B cell (primary cell): ENCODE results near the gene KNOP1. TPM values are rescaled to one million over a fixed set of nuclear protein-coding genes. Genes with fewer than 3 reads are reported as not detected.

Source experiments
- ATAC-seq: fragments of 200-7000 bp; cut with Tn5 transposase; one replicate; pipeline ENCODE4 v1.10.0; 2021; ENCODE audit warnings: low read depth, mild to moderate bottlenecking, moderate number of reproducible peaks, moderate library complexity
- CTCF ChIA-PET: fragments of 350-600 bp; sonication (Branson Sonifier 250); formaldehyde crosslinking; loops from one replicate; lab custom pipeline; 2021; ENCODE audit warnings: antibody characterized with exemption, inconsistent platforms; lab: Charles Lee
- POLR2A ChIA-PET: fragments of 350-600 bp; sonication (Branson Sonifier 250); formaldehyde crosslinking; loops from one replicate; lab custom pipeline; 2021; ENCODE audit warnings: antibody characterized with exemption; lab: Charles Lee
- DNase-seq: peaks from one replicate; pipeline ENCODE4 v3.0.0; 2013
- H2AFZ ChIP-seq: 2 replicates; pipeline ENCODE4 v1.6.1; 2012; ENCODE audit warnings: mild to moderate bottlenecking, low read depth, low read length; ENCODE audit not compliant: insufficient read depth, poor library complexity, severe bottlenecking
- H3K27ac ChIP-seq, 2 donors: 1 replicate in 1 of 2; 2 replicates in 1 of 2; pipeline ENCODE4 v1.5.1; 2012 to 2013; ENCODE audit warnings: low read length in 2 of 2, mild to moderate bottlenecking in 2 of 2, moderate library complexity in 1 of 2
- H3K27me3 ChIP-seq, 4 experiments: fragments of 200-600 bp in 1 of 4; sonication (generic) in 1 of 4; replicated peaks in 1 of 4; 1 replicate in 2 of 4; 2 replicates in 2 of 4; pipeline versions ENCODE4 v1.6.1 to v1.7.0; 2013 to 2016; ENCODE audit warnings: low read length in 3 of 4, mild to moderate bottlenecking in 2 of 4, mixed read lengths in 1 of 4, moderate library complexity in 1 of 4; ENCODE audit not compliant: insufficient read depth in 4 of 4, control insufficient read depth in 3 of 4; ENCODE audit errors: control extremely low read depth in 1 of 4
- H3K36me3 ChIP-seq, 2 experiments: replicated peaks in 1 of 2; 1 replicate in 1 of 2; 2 replicates in 1 of 2; pipeline versions ENCODE4 v1.6.1 to v1.7.1; 2013; ENCODE audit warnings: low read length in 1 of 2; ENCODE audit not compliant: insufficient read depth in 2 of 2, control insufficient read depth in 1 of 2; ENCODE audit errors: control extremely low read depth in 1 of 2, extremely low read depth in 1 of 2
- H3K4me1 ChIP-seq, 2 donors: fragments of 200-600 bp in 1 of 2; sonication (generic) in 1 of 2; 1 replicate in 1 of 2; 2 replicates in 1 of 2; pipeline versions ENCODE4 v1.5.1 to v1.6.1; 2013 to 2017; ENCODE audit warnings: low read length in 2 of 2; ENCODE audit not compliant: control insufficient read depth in 2 of 2, insufficient read depth in 2 of 2
- H3K4me2 ChIP-seq: replicated peaks from 2 replicates; pipeline ENCODE3; 2012; ENCODE audit warnings: mild to moderate bottlenecking, low read depth, low read length; ENCODE audit not compliant: poor library complexity, severe bottlenecking
- H3K4me3 ChIP-seq, 5 experiments: fragments of 200-600 bp in 1 of 5; sonication (generic) in 1 of 5; 1 replicate in 3 of 5; 2 replicates in 2 of 5; pipeline versions ENCODE4 v1.5.1 to v1.7.0; 2011 to 2016; ENCODE audit warnings: low read length in 4 of 5, mild to moderate bottlenecking in 4 of 5, low read depth in 2 of 5, control low read depth in 1 of 5, moderate library complexity in 1 of 5; ENCODE audit not compliant: insufficient read depth in 1 of 5; ENCODE audit errors: control extremely low read depth in 1 of 5, extremely low read depth in 1 of 5
- H3K79me2 ChIP-seq: fragments of 200-600 bp; sonication (generic); one replicate; pipeline ENCODE4 v1.6.0; 2016; ENCODE audit warnings: low read length; ENCODE audit not compliant: control insufficient read depth, insufficient read depth
- H3K9ac ChIP-seq: fragments of 200-600 bp; sonication (generic); 2 replicates; pipeline ENCODE4 v1.6.1; 2017; ENCODE audit warnings: mild to moderate bottlenecking, low read length, moderate library complexity
- H3K9me3 ChIP-seq, 3 donors: one replicate each; pipeline versions ENCODE4 v1.6.1 to v1.7.1; 2013; ENCODE audit warnings: low read length in 2 of 3; ENCODE audit not compliant: control insufficient read depth in 2 of 3, insufficient read depth in 1 of 3; ENCODE audit errors: control extremely low read depth in 1 of 3
- H4K20me1 ChIP-seq: 2 replicates; pipeline ENCODE4 v1.6.0; 2012; ENCODE audit warnings: mild to moderate bottlenecking, low read length; ENCODE audit not compliant: insufficient read depth, control insufficient read depth, poor library complexity, severe bottlenecking
- H3K27ac Mint-ChIP-seq: one replicate; pipeline ENCODE4 v1.8.0; 2021; ENCODE audit warnings: mixed read lengths
- H3K27me3 Mint-ChIP-seq: one replicate; pipeline ENCODE4 v1.8.0; 2021; ENCODE audit warnings: mixed read lengths
- H3K4me1 Mint-ChIP-seq: one replicate; pipeline ENCODE4 v1.8.0; 2021; ENCODE audit warnings: mixed read lengths
- H3K4me3 Mint-ChIP-seq: one replicate; pipeline ENCODE4 v1.8.0; 2021; ENCODE audit warnings: mixed read lengths
- H3K9me3 Mint-ChIP-seq: one replicate; pipeline ENCODE4 v1.8.0; 2022; ENCODE audit warnings: mixed read lengths; ENCODE audit not compliant: insufficient read depth
- EZH2 ChIP-seq: IDR thresholded peaks from 2 replicates; pipeline ENCODE4 v1.6.1; 2012; ENCODE audit warnings: borderline replicate concordance, low read depth, mild to moderate bottlenecking, moderate library complexity, low read length; ENCODE audit not compliant: insufficient read depth, poor library complexity, severe bottlenecking
- WGBS: methylation state at CpG from one replicate; pipeline ENCODE4 v1.1.5; 2013; ENCODE audit warnings: missing lambda C conversion rate; ENCODE audit not compliant: insufficient coverage; 5-methylcytosine and 5-hydroxymethylcytosine counted together
- intact Hi-C: fragments of 100-400 bp; cut with micrococcal nuclease; formaldehyde crosslinking; loops from one replicate; pipeline ENCODE4 v1.10.0; 2022
- polyA plus RNA-seq: library from polyadenylated mRNA; depleted of rRNA; stranded (reverse); fragments of >200 nt; gene quantifications from 2 replicates; pipeline ENCODE4 v1.2.3, GENCODE V29; 2012
- total RNA-seq, 2 donors: library from RNA; stranded (reverse); fragments of 120-200 nt in 1 of 2; gene quantifications; 1 replicate in 1 of 2; 2 replicates in 1 of 2; pipeline versions ENCODE4 v1.2.3 to v1.2.4, GENCODE V29; 2013 to 2022
- TF ChIP-seq, protein P1 (sequence below): fragments of 200-600 bp; IDR thresholded peaks from one replicate; pipeline ENCODE4 v1.8.0; 2022; ENCODE audit warnings: antibody characterized with exemption, mild to moderate bottlenecking

The KNOP1 gene
- total and polyA plus RNA-seq, 2 donors (not counting 1 experiment from before 2014, with no cell fraction given) = 1.6 to 16.9 TPM

DNA sequence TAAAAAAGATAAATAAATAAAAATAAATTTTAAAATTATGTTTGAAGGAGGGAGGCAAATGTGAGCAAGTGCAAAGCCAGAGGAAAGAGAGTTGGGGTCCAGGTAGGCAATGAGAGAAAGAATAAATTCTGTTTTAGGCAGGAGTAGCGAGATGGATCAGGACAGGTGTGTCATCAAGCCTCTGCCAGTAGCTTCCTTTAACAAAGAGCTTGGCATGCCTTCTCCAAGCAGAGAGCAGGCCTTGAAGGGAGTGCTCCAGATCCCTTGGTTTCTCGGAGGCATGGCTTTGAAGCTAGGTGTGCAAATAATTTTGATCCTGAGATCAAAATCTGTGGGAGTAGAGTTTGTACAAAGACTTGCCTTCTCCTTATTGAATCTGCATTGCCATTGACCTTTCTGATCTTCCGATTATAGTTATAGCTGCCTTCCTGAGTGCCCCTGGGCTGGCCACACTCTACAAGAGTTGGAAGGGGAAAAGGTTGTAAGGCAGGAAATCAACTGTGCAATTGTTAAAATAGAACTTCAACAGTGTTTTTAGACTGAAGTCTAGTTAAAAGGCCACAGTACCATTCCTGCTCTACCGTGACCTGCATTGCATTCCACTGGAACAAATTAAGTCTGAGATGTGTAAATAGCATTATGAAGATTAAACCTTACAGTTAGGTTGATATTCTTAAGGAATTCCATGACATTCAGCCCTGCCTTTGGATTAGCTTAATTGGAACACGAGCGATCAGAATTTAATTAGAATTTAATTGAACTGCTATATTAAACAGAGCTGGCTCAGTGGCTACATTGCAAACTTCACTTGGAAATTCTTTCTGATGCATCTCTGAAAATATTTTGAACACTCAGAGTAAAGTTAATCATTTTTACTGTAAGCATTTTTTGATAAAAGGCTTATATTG is 33.7 kb upstream of the KNOP1 start:
- Histone ChIP-seq H3K27me3 (no peaks in the 10 kb centered on the region), H3K4me3 (no peak overlapping the region), H3K27ac (no peak overlapping the region), H3K36me3 (no peaks in the 10 kb centered on the region), H3K4me1 (no peaks in the 10 kb centered on the region), H3K9me3 (no peaks in the 10 kb centered on the region), H3K4me2 (no peak overlapping the region), H4K20me1 (no peaks in the 10 kb centered on the region), H3K79me2 (no peaks in the 10 kb centered on the region), H3K9ac (no peak overlapping the region), H2AFZ (no peak overlapping the region)
- DNase-seq (no peak), ATAC-seq (no peak)
- CTCF ChIA-PET = no interaction called here
- Mint-ChIP-seq H3K4me3 (no peak overlapping the region), H3K9me3 (no peaks in the 10 kb centered on the region), H3K4me1 (no peaks in the 10 kb centered on the region), H3K27ac (no peak overlapping the region), H3K27me3 (no peaks in the 10 kb centered on the region)
- no peak for TF ChIP-seq EZH2
- TF ChIP-seq, protein P1, sequence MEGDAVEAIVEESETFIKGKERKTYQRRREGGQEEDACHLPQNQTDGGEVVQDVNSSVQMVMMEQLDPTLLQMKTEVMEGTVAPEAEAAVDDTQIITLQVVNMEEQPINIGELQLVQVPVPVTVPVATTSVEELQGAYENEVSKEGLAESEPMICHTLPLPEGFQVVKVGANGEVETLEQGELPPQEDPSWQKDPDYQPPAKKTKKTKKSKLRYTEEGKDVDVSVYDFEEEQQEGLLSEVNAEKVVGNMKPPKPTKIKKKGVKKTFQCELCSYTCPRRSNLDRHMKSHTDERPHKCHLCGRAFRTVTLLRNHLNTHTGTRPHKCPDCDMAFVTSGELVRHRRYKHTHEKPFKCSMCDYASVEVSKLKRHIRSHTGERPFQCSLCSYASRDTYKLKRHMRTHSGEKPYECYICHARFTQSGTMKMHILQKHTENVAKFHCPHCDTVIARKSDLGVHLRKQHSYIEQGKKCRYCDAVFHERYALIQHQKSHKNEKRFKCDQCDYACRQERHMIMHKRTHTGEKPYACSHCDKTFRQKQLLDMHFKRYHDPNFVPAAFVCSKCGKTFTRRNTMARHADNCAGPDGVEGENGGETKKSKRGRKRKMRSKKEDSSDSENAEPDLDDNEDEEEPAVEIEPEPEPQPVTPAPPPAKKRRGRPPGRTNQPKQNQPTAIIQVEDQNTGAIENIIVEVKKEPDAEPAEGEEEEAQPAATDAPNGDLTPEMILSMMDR = no peak
- intact Hi-C loops = no loop called here
- POLR2A ChIA-PET = no interaction called here
- 95% methylated on average over 3 of the region's 6 CpGs for WGBS

DNA sequence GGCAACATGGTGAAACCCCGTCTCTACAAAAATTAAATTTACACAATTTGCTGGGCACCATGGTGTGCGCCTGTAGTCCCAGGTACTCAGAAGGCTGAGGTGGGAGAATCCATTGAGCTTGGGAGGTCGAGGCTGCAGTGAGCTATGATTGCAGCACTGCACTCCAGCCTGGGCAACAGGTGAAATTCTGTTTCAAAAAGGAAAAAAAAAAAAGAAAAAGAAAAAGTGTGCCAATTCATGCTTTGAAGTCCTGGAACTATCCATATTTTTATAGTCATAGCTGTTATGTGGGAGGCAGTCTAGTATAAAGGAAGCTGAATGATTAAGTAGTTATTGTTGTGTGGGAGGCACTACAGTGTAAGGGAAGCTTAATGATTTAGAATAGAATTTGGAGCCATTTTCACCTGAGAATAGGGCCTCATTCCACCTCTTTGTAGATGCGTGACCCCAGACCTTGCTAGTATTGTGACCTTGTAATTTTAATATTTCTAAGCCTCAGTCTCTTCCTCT is 31.6 kb upstream of the KNOP1 start:
- Histone ChIP-seq H3K4me2 (no peak overlapping the region), H3K4me1 (no peaks in the 10 kb centered on the region), H4K20me1 (no peaks in the 10 kb centered on the region), H3K9me3 (no peaks in the 10 kb centered on the region), H3K4me3 (no peak overlapping the region), H3K36me3 (no peaks in the 10 kb centered on the region), H3K9ac (no peak overlapping the region), H3K79me2 (no peaks in the 10 kb centered on the region), H3K27ac (no peak overlapping the region), H3K27me3 (no peaks in the 10 kb centered on the region), H2AFZ (no peak overlapping the region)
- ATAC-seq (no peak), DNase-seq (no peak)
- Mint-ChIP-seq H3K27ac (no peak overlapping the region), H3K27me3 (no peaks in the 10 kb centered on the region), H3K4me3 (no peak overlapping the region), H3K4me1 (no peaks in the 10 kb centered on the region), H3K9me3 (no peaks in the 10 kb centered on the region)
- TF ChIP-seq, protein P1 = no peak
- no peak for TF ChIP-seq EZH2
- ChIA-PET POLR2A (no interaction called here), CTCF (no interaction called here)
- intact Hi-C loops = no loop called here
- 90% methylated on average over 2 of the region's 4 CpGs for WGBS
